Body of pancreas (tissue), 4 donors: ENCODE data around the gene RNF34. TPM values are rescaled to one million over a fixed set of nuclear protein-coding genes. Genes with fewer than 3 reads are reported as not detected.
A peak's percentile ranks its signal among the peaks of the same experiment; 100 is the strongest.

Experiments
- ATAC-seq: fragments of 150-250 bp; one replicate; pipeline ENCODE4 v1.9.1; 2016
- DNase-seq, 4 donors: peaks; one replicate each; pipeline ENCODE4 v3.0.0-alpha.2; 2019
- H3K27ac ChIP-seq, 4 donors: fragments of 200-600 bp; sonication (generic); 1 replicate in 3 of 4; 2 replicates in 1 of 4; pipeline versions ENCODE4 v1.5.1 to v1.6.1; 2016 to 2019; ENCODE audit warnings: mild to moderate bottlenecking in 1 of 4, mixed read lengths in 1 of 4, moderate library complexity in 1 of 4
- H3K27me3 ChIP-seq, 2 donors: fragments of 200-600 bp; sonication (generic); one replicate each; pipeline ENCODE4 v1.6.0; 2016; ENCODE audit warnings: mild to moderate bottlenecking in 1 of 2
- H3K36me3 ChIP-seq, 2 donors: fragments of 200-600 bp; sonication (generic); replicated peaks in 1 of 2; 2 replicates each; pipeline ENCODE4 v1.5.1; 2016; ENCODE audit warnings: low read depth in 2 of 2; ENCODE audit not compliant: insufficient read depth in 1 of 2
- H3K4me1 ChIP-seq: fragments of 200-600 bp; sonication (generic); one replicate; pipeline ENCODE4 v1.6.0; 2016
- H3K4me3 ChIP-seq, 2 donors: fragments of 200-600 bp; sonication (generic); 1 replicate in 1 of 2; 2 replicates in 1 of 2; pipeline ENCODE4 v1.5.1; 2016 to 2019
- H3K9me3 ChIP-seq, 3 donors: fragments of 200-600 bp; sonication (generic); 1 replicate in 2 of 3; 2 replicates in 1 of 3; pipeline ENCODE4 v1.5.1; 2016
- CTCF ChIP-seq, 7 experiments: fragments of 450-650 bp in 4 of 7; fragments of 200-600 bp in 3 of 7; sonication (generic) in 3 of 7; IDR thresholded peaks; one replicate each; pipeline ENCODE4 v1.5.1; 2016 to 2019; ENCODE audit warnings: antibody characterized with exemption in 7 of 7
- POLR2A ChIP-seq, 3 donors: fragments of 450-650 bp; IDR thresholded peaks; one replicate each; pipeline ENCODE4 v1.6.1; 2016; ENCODE audit warnings: antibody characterized with exemption in 3 of 3, mild to moderate bottlenecking in 2 of 3
- WGBS, 2 donors: methylation state at CpG; one replicate each; pipeline ENCODE4 v1.1.5; 2017; 5-methylcytosine and 5-hydroxymethylcytosine counted together
- intact Hi-C: fragments of 100-400 bp; cut with DNase I; formaldehyde crosslinking; loops from one replicate; pipeline ENCODE4 v1.15.1; 2023
- total RNA-seq, 2 donors: library from RNA; depleted of rRNA; stranded (reverse); fragments of >200 nt; gene quantifications; one replicate each; pipeline ENCODE4 v1.1.0, GENCODE V29; 2016

The RNF34 gene
- total RNA-seq, 2 donors from 2014 or later = 25.9 to 35.3 TPM

GRCh38 chr12:121441555-121441954 lies 41.6 kb downstream of the RNF34 start:
- H3K27ac ChIP-seq = no peak overlapping the region
- ATAC-seq (no peak), DNase-seq (peak in 2 of 4 donors; percentile 34 to 52)
- no peaks in the 10 kb centered on the region for H3K27me3 ChIP-seq
- TF ChIP-seq POLR2A (IDR thresholded peaks at IDR 0.05) (no peak), CTCF (IDR thresholded peaks at IDR 0.05) (peak in 2 of 7 experiments; percentile 11 to 13)
- no peaks in the 10 kb centered on the region for H3K4me1 ChIP-seq
- no peaks in the 10 kb centered on the region for H3K9me3 ChIP-seq
- WGBS, 2 donors = 79 to 90% methylated on average over 12 to 17 of the region's 17 CpGs
- H3K4me3 ChIP-seq = no peak overlapping the region
- peaks cover 0 to 20% of the 10 kb centered on the region in 2 donors for H3K36me3 ChIP-seq
- intact Hi-C loops = loop anchor here (10.0 kb wide), 1 partner anchor 97 kb away; no protein-coding TSS in a partner anchor

- ATAC-seq (no peak), DNase-seq (no peak)
- TF ChIP-seq POLR2A (IDR thresholded peaks at IDR 0.05) = no peak
- TF ChIP-seq CTCF (IDR thresholded peaks at IDR 0.05) = no peak
- 92 to 96% methylated on average over 25 to 51 of the region's 68 CpGs for WGBS, 2 donors
- Histone ChIP-seq H3K4me1 (no peaks in the 10 kb centered on the region), H3K4me3 (no peak overlapping the region), H3K36me3 (peaks cover 0 to 20% of the 10 kb centered on the region in 2 donors), H3K27me3 (no peaks in the 10 kb centered on the region), H3K9me3 (no peaks in the 10 kb centered on the region), H3K27ac (no peak overlapping the region)
- intact Hi-C loops = loop anchor here (10.0 kb wide), 1 partner anchor 97 kb away; no protein-coding TSS in a partner anchor
Observed at GRCh38 chr12:121442028-121442948, 42.4 kb downstream of the RNF34 start.

DNA sequence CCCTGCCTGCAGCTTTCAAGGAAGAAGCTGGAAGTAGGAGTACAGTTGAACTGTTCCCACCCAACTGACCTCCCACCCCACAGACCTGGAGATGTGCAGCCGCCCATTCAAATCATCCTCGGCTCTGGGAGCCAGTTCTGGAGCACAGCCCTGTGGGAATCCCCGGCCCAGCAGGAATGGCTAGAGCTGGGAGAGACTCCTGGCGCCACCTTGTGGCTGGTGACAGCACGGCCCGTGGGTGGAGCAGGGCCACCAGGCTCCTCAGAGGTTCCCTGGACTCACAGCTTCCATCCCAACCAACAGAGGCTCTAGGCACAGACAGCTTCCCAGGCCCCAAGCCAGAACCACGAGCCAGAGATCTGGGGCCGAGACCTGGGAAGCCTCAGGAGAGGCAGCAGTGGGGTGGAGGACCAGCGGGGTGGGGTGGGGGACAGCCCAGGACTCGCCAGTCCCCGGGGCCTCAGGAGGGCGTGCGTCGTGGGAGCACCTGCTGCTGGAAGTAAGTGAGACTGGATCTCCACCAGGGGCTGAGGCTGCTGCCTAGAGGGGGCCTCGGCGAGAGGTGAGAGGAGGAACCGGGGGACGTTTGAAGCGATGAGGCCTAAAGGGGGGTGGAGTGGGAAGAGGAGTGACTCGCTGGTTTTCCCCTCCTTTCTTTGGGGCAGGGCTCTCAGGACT lies 43.4 kb downstream of the RNF34 start:
- ATAC-seq = peak; percentile 90
- Histone ChIP-seq H3K9me3 (no peaks in the 10 kb centered on the region), H3K27ac (no peak overlapping the region), H3K4me1 (no peaks in the 10 kb centered on the region), H3K27me3 (no peaks in the 10 kb centered on the region), H3K36me3 (peaks cover 0 to 19% of the 10 kb centered on the region in 2 donors), H3K4me3 (no peak overlapping the region)
- 55 to 72% methylated on average over 14 to 20 of the region's 20 CpGs for whole genome bisulfite sequencing, 2 donors
- intact Hi-C loops = loop anchor here (10.0 kb wide), 1 partner anchor 99 kb away; no protein-coding TSS in a partner anchor
- TF ChIP-seq POLR2A (IDR thresholded peaks at IDR 0.05) (no peak), CTCF (IDR thresholded peaks at IDR 0.05) (peak; percentile 81 to 93 (median 88))
- DNase-seq = peak; percentile 84 to 90 (median 86)

DNA sequence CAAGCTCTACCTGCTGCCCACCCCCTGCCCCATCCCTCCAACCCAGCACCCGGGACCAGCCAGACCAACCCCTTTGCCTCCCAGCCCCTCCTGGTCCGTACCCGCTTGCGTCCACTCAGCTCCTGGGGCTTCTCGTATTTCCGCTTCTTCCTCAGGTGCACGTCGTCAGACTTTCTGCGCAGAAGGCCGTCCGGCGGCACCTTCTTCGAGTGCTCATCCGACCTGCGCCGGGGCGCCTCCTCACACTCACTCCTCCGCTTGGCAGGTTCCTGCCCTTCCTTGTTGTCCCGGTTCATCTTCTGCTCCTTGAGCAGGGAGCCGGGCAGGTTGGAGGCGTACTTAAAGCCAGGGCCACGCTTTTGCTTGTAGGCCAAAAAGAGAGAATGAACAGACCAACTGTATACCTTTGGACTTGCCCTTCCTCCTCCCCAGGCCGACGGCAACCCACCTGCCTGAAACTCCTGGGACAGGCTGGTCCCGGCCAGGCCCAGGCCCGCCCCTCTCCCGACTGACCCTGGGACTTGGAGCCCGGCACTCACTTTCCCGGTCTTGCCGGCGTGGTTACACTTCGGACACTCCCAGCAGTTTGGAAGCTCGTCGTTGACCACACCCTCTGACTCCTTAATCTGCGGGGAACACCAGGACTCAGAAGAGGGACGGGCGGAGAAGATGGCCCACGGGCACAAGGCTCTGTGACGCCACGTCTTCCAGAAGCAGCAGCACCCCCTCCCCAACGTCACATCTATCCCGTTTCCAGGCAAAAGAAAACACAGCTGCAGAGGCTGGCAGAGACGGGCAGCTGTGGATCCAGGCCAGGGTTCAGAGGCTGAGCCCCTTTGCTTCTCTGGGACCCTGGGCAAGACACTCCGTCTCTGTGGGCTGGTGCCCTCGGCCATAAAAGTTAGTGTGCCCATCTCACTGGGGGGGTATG lies 44.3 kb downstream of the RNF34 start:
- intact Hi-C loops = loop anchor here (10.0 kb wide), 1 partner anchor 99 kb away; no protein-coding TSS in a partner anchor
- no peak for DNase-seq
- peaks cover 0 to 17% of the 10 kb centered on the region in 2 donors for H3K36me3 ChIP-seq
- H3K4me3 ChIP-seq = no peak overlapping the region
- H3K27ac ChIP-seq = no peak overlapping the region
- H3K27me3 ChIP-seq = no peaks in the 10 kb centered on the region
- no peak for TF ChIP-seq CTCF (IDR thresholded peaks at IDR 0.05)
- no peak for TF ChIP-seq POLR2A (IDR thresholded peaks at IDR 0.05)
- WGBS, 2 donors = 90 to 96% methylated on average over 25 to 45 of the region's 45 CpGs
- H3K4me1 ChIP-seq = no peaks in the 10 kb centered on the region
- H3K9me3 ChIP-seq = no peaks in the 10 kb centered on the region
- no peak for ATAC-seq
